HEK293 (cell line): Measurements from ENCODE around the gene GIPC2.

Experiments
- GLIS2 ChIP-seq: fragments of 450-650 bp; formaldehyde crosslinking; IDR thresholded peaks from 2 replicates; pipeline ENCODE4 v1.5.1; 2016; ENCODE audit warnings: missing biosample characterization, missing genetic modification characterization
- KLF8 ChIP-seq: fragments of 450-650 bp; formaldehyde crosslinking; IDR thresholded peaks from 2 replicates; pipeline ENCODE4 v1.5.1; 2016; ENCODE audit warnings: missing biosample characterization, missing genetic modification characterization
- KLF9 ChIP-seq: fragments of 450-650 bp; formaldehyde crosslinking; IDR thresholded peaks from 2 replicates; pipeline ENCODE4 v1.5.1; 2016; ENCODE audit warnings: missing biosample characterization, missing genetic modification characterization, low read depth
- TRIM28 ChIP-seq: IDR thresholded peaks from 2 replicates; pipeline ENCODE4 v1.6.1; 2011; ENCODE audit warnings: low read length, control low read depth, borderline replicate concordance
- ZBTB17 ChIP-seq: fragments of 450-650 bp; formaldehyde crosslinking; IDR thresholded peaks from 2 replicates; pipeline ENCODE4 v1.5.1; 2016; ENCODE audit warnings: missing biosample characterization, missing genetic modification characterization
- ZBTB7A ChIP-seq: fragments of 450-650 bp; formaldehyde crosslinking; IDR thresholded peaks from 2 replicates; pipeline ENCODE4 v1.5.1; 2016; ENCODE audit warnings: low read depth, missing biosample characterization, missing genetic modification characterization
- ZBTB8A ChIP-seq: fragments of 450-650 bp; formaldehyde crosslinking; IDR thresholded peaks from 2 replicates; pipeline ENCODE4 v1.5.1; 2016; ENCODE audit warnings: missing biosample characterization, missing genetic modification characterization
- ZFP3 ChIP-seq: fragments of 450-650 bp; formaldehyde crosslinking; IDR thresholded peaks from 2 replicates; pipeline ENCODE4 v1.5.1; 2016; ENCODE audit warnings: low read depth, missing biosample characterization, missing genetic modification characterization
- ZFP41 ChIP-seq: fragments of 450-650 bp; formaldehyde crosslinking; IDR thresholded peaks from 2 replicates; pipeline ENCODE4 v1.5.1; 2016; ENCODE audit warnings: missing biosample characterization, missing genetic modification characterization, borderline replicate concordance
- ZNF132 ChIP-seq: fragments of 450-650 bp; formaldehyde crosslinking; IDR thresholded peaks from 2 replicates; pipeline ENCODE4 v1.5.1; 2017; ENCODE audit warnings: missing biosample characterization, missing genetic modification characterization, borderline replicate concordance
- ZNF155 ChIP-seq: fragments of 450-650 bp; formaldehyde crosslinking; IDR thresholded peaks from 2 replicates; pipeline ENCODE4 v1.5.1; 2016; ENCODE audit warnings: missing biosample characterization, missing genetic modification characterization
- ZNF184 ChIP-seq: fragments of 450-650 bp; IDR thresholded peaks from 2 replicates; pipeline ENCODE4 v1.5.1; 2018; ENCODE audit warnings: missing biosample characterization, mild to moderate bottlenecking, missing genetic modification characterization
- ZNF214 ChIP-seq: fragments of 450-650 bp; formaldehyde crosslinking; IDR thresholded peaks from 2 replicates; pipeline ENCODE4 v1.5.1; 2017; ENCODE audit warnings: missing biosample characterization, mild to moderate bottlenecking, missing genetic modification characterization, borderline replicate concordance
- ZNF416 ChIP-seq: fragments of 450-650 bp; formaldehyde crosslinking; IDR thresholded peaks from 2 replicates; pipeline ENCODE4 v1.5.1; 2016; ENCODE audit warnings: missing biosample characterization, missing genetic modification characterization
- ZNF473 ChIP-seq: fragments of 450-650 bp; formaldehyde crosslinking; IDR thresholded peaks from 2 replicates; pipeline ENCODE4 v1.5.1; 2017; ENCODE audit warnings: missing biosample characterization, missing genetic modification characterization
- ZNF48 ChIP-seq: fragments of 450-650 bp; formaldehyde crosslinking; IDR thresholded peaks from 2 replicates; pipeline ENCODE4 v1.5.1; 2016; ENCODE audit warnings: missing biosample characterization, missing genetic modification characterization
- ZNF510 ChIP-seq: fragments of 450-650 bp; formaldehyde crosslinking; IDR thresholded peaks from 2 replicates; pipeline ENCODE4 v1.5.1; 2018; ENCODE audit warnings: mild to moderate bottlenecking, missing genetic modification characterization, missing biosample characterization; ENCODE audit not compliant: insufficient replicate concordance
- ZNF529 ChIP-seq: fragments of 450-650 bp; formaldehyde crosslinking; IDR thresholded peaks from 2 replicates; pipeline ENCODE4 v1.5.1; 2017; ENCODE audit warnings: missing genetic modification characterization, missing biosample characterization; ENCODE audit not compliant: insufficient replicate concordance
- ZNF561 ChIP-seq: fragments of 450-650 bp; IDR thresholded peaks from 2 replicates; pipeline ENCODE4 v1.5.1; 2018; ENCODE audit warnings: missing biosample characterization, missing genetic modification characterization, borderline replicate concordance
- ZNF623 ChIP-seq: fragments of 450-650 bp; formaldehyde crosslinking; IDR thresholded peaks from 2 replicates; pipeline ENCODE4 v1.5.1; 2016; ENCODE audit warnings: missing biosample characterization, missing genetic modification characterization
- ZNF658 ChIP-seq: fragments of 450-650 bp; formaldehyde crosslinking; IDR thresholded peaks from 2 replicates; pipeline ENCODE4; 2016; ENCODE audit warnings: missing biosample characterization, missing genetic modification characterization
- ZNF701 ChIP-seq: fragments of 450-650 bp; formaldehyde crosslinking; IDR thresholded peaks from 2 replicates; pipeline ENCODE4 v1.5.1; 2016; ENCODE audit warnings: missing biosample characterization, missing genetic modification characterization
- ZSCAN30 ChIP-seq: fragments of 450-650 bp; IDR thresholded peaks from 2 replicates; pipeline ENCODE4 v1.5.1; 2018; ENCODE audit warnings: missing biosample characterization, mild to moderate bottlenecking, missing genetic modification characterization, moderate library complexity
- TF ChIP-seq, protein P1 (sequence below): fragments of 450-650 bp; formaldehyde crosslinking; IDR thresholded peaks from 2 replicates; pipeline ENCODE4 v1.5.1; 2016; ENCODE audit warnings: missing biosample characterization, missing genetic modification characterization
- TF ChIP-seq, protein P2 (sequence below): fragments of 450-650 bp; formaldehyde crosslinking; conservative IDR thresholded peaks from 2 replicates; pipeline ENCODE4 v1.5.1; 2016; ENCODE audit warnings: low read depth, missing biosample characterization, missing genetic modification characterization
- TF ChIP-seq, protein P3 (sequence below): fragments of 450-650 bp; formaldehyde crosslinking; IDR thresholded peaks from 2 replicates; pipeline ENCODE4 v1.5.1; 2016; ENCODE audit warnings: missing biosample characterization, missing genetic modification characterization, borderline replicate concordance
- TF ChIP-seq, protein P4 (sequence below): fragments of 450-650 bp; formaldehyde crosslinking; IDR thresholded peaks from 2 replicates; pipeline ENCODE4 v1.5.1; 2016; ENCODE audit warnings: missing biosample characterization, missing genetic modification characterization
- TF ChIP-seq, protein P5 (sequence below): fragments of 450-650 bp; formaldehyde crosslinking; IDR thresholded peaks from 2 replicates; pipeline ENCODE4 v1.5.1; 2017; ENCODE audit warnings: missing biosample characterization, mild to moderate bottlenecking, missing genetic modification characterization, moderate library complexity

Gene GIPC2

DNA sequence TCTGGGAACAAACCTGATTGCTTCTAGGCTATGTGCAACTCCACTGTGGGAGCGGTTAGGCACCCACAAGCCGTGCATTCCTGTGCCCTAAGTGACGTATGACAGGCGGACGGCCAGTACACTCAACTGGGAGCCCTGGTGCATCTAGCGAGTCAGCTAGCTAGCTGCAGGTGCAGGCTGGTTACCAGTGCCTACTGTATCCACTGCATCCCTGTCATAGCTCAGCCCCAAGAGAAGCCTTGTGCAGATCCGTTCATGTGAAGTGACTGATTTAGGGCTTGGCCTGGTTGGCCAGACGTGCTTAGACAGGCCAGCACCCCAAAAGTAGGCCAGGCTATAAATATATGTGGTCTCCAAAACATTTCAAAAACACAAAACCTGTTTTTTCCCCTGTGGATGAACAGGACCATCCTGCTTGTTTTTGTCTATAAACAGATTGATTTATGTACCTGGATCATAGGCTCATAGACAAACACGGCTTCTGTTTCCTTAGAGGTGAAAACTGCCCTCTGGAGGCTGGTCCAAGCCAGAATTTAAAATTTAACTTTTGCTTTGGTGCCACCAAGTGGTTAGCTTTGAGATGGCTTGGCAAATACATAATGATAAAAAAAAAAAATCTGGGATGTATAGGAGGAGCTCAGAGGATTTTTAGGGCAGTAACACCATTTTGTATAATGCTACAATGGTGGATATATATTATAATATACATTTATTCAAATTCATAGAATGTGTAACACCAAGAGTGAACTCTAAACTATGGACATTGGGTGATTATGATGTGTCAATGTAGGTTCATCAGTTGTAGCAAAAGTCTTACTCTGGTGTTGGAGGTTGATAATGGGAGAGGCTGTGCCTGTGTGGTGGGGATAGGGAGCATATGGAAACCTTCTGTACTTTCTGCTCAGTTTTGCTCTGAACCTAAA, 68.5 kb downstream of the GIPC2 start (continued):
- TF ChIP-seq ZNF701 (tag by site-specific recombination) (no peak), ZFP3 (tag by site-specific recombination) (no peak), ZNF48 (tag by site-specific recombination) (no peak), ZNF416 (tag by site-specific recombination) (no peak), KLF9 (tag by site-specific recombination) (no peak), ZSCAN30 (tag by site-specific recombination) (0 out of 2 replicates have a peak, but pooled peaks have one; percentile 33), KLF8 (no peak), ZNF623 (tag by site-specific recombination) (no peak), ZNF529 (tag by site-specific recombination) (no peak), ZBTB17 (tag by site-specific recombination) (peak; percentile 61), ZNF214 (tag by site-specific recombination) (no peak), TRIM28 (no peak), ZNF132 (no peak), ZNF658 (tag by site-specific recombination) (no peak), GLIS2 (tag by site-specific recombination) (no peak), ZNF155 (tag by site-specific recombination) (no peak), ZBTB8A (tag by site-specific recombination) (0 out of 2 replicates have a peak, but pooled peaks have one; percentile 13), ZFP41 (tag by site-specific recombination) (no peak), ZBTB7A (tag by site-specific recombination) (no peak), ZNF561 (tag by site-specific recombination) (no peak), ZNF510 (tag by site-specific recombination) (no peak), ZNF473 (tag by site-specific recombination) (no peak), ZNF184 (tag by site-specific recombination) (no peak)
- TF ChIP-seq, protein P1, sequence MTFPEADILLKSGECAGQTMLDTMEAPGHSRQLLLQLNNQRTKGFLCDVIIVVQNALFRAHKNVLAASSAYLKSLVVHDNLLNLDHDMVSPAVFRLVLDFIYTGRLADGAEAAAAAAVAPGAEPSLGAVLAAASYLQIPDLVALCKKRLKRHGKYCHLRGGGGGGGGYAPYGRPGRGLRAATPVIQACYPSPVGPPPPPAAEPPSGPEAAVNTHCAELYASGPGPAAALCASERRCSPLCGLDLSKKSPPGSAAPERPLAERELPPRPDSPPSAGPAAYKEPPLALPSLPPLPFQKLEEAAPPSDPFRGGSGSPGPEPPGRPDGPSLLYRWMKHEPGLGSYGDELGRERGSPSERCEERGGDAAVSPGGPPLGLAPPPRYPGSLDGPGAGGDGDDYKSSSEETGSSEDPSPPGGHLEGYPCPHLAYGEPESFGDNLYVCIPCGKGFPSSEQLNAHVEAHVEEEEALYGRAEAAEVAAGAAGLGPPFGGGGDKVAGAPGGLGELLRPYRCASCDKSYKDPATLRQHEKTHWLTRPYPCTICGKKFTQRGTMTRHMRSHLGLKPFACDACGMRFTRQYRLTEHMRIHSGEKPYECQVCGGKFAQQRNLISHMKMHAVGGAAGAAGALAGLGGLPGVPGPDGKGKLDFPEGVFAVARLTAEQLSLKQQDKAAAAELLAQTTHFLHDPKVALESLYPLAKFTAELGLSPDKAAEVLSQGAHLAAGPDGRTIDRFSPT (tag by site-specific recombination), result no peak
- TF ChIP-seq, protein P2, sequence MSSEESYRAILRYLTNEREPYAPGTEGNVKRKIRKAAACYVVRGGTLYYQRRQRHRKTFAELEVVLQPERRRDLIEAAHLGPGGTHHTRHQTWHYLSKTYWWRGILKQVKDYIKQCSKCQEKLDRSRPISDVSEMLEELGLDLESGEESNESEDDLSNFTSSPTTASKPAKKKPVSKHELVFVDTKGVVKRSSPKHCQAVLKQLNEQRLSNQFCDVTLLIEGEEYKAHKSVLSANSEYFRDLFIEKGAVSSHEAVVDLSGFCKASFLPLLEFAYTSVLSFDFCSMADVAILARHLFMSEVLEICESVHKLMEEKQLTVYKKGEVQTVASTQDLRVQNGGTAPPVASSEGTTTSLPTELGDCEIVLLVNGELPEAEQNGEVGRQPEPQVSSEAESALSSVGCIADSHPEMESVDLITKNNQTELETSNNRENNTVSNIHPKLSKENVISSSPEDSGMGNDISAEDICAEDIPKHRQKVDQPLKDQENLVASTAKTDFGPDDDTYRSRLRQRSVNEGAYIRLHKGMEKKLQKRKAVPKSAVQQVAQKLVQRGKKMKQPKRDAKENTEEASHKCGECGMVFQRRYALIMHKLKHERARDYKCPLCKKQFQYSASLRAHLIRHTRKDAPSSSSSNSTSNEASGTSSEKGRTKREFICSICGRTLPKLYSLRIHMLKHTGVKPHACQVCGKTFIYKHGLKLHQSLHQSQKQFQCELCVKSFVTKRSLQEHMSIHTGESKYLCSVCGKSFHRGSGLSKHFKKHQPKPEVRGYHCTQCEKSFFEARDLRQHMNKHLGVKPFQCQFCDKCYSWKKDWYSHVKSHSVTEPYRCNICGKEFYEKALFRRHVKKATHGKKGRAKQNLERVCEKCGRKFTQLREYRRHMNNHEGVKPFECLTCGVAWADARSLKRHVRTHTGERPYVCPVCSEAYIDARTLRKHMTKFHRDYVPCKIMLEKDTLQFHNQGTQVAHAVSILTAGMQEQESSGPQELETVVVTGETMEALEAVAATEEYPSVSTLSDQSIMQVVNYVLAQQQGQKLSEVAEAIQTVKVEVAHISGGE, result no peak
- TF ChIP-seq, protein P3, sequence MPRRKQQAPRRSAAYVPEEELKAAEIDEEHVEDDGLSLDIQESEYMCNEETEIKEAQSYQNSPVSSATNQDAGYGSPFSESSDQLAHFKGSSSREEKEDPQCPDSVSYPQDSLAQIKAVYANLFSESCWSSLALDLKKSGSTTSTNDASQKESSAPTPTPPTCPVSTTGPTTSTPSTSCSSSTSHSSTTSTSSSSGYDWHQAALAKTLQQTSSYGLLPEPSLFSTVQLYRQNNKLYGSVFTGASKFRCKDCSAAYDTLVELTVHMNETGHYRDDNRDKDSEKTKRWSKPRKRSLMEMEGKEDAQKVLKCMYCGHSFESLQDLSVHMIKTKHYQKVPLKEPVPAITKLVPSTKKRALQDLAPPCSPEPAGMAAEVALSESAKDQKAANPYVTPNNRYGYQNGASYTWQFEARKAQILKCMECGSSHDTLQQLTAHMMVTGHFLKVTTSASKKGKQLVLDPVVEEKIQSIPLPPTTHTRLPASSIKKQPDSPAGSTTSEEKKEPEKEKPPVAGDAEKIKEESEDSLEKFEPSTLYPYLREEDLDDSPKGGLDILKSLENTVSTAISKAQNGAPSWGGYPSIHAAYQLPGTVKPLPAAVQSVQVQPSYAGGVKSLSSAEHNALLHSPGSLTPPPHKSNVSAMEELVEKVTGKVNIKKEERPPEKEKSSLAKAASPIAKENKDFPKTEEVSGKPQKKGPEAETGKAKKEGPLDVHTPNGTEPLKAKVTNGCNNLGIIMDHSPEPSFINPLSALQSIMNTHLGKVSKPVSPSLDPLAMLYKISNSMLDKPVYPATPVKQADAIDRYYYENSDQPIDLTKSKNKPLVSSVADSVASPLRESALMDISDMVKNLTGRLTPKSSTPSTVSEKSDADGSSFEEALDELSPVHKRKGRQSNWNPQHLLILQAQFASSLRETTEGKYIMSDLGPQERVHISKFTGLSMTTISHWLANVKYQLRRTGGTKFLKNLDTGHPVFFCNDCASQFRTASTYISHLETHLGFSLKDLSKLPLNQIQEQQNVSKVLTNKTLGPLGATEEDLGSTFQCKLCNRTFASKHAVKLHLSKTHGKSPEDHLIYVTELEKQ, result 0 out of 2 replicates have a peak, but pooled peaks have one; percentile 7
- TF ChIP-seq, protein P4, sequence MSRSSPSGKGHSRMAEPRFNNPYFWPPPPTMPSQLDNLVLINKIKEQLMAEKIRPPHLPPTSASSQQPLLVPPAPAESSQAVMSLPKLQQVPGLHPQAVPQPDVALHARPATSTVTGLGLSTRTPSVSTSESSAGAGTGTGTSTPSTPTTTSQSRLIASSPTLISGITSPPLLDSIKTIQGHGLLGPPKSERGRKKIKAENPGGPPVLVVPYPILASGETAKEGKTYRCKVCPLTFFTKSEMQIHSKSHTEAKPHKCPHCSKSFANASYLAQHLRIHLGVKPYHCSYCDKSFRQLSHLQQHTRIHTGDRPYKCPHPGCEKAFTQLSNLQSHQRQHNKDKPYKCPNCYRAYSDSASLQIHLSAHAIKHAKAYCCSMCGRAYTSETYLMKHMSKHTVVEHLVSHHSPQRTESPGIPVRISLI, result peak; percentile 68
- TF ChIP-seq, protein P5, sequence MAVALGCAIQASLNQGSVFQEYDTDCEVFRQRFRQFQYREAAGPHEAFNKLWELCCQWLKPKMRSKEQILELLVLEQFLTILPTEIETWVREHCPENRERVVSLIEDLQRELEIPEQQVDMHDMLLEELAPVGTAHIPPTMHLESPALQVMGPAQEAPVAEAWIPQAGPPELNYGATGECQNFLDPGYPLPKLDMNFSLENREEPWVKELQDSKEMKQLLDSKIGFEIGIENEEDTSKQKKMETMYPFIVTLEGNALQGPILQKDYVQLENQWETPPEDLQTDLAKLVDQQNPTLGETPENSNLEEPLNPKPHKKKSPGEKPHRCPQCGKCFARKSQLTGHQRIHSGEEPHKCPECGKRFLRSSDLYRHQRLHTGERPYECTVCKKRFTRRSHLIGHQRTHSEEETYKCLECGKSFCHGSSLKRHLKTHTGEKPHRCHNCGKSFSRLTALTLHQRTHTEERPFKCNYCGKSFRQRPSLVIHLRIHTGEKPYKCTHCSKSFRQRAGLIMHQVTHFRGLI, result peak; percentile 57; the same call in 1 of the 2 replicates
